CD4-positive, CD25-positive, alpha-beta regulatory T cell (primary cell): Measurements from ENCODE around the gene LRRC4C. TPM values are rescaled to one million over a fixed set of nuclear protein-coding genes. Genes with fewer than 3 reads are reported as not detected.

Source experiments
- ATAC-seq, 2 donors: fragments of 150-1000 bp; cut with Tn5 transposase; one replicate each; pipeline ENCODE4 v1.10.0; 2021; ENCODE audit warnings: low read depth in 2 of 2, moderate number of reproducible peaks in 2 of 2, moderate library complexity in 1 of 2
- DNase-seq, 3 donors: peaks; one replicate each; pipeline versions ENCODE4 v3.0.0 to v3.0.0-alpha.2; 2012 to 2022; ENCODE audit warnings: mixed read lengths in 1 of 3
- H3K27ac ChIP-seq: one replicate; pipeline ENCODE4 v1.7.0; 2013; ENCODE audit warnings: mild to moderate bottlenecking, low read length; ENCODE audit not compliant: insufficient read depth, poor library complexity, severe bottlenecking
- H3K27me3 ChIP-seq: one replicate; pipeline ENCODE4 v1.7.0; 2013; ENCODE audit warnings: low read length; ENCODE audit not compliant: control insufficient read depth, insufficient read depth
- H3K36me3 ChIP-seq: one replicate; pipeline ENCODE4 v1.7.0; 2013; ENCODE audit warnings: mild to moderate bottlenecking, low read length, moderate library complexity; ENCODE audit not compliant: control insufficient read depth, insufficient read depth
- H3K4me1 ChIP-seq: 2 replicates; pipeline ENCODE4 v1.7.0; 2013; ENCODE audit warnings: mild to moderate bottlenecking, low read length; ENCODE audit not compliant: insufficient read depth, control insufficient read depth, poor library complexity, severe bottlenecking
- H3K4me3 ChIP-seq: one replicate; pipeline ENCODE4 v1.7.0; 2013; ENCODE audit warnings: low read depth, mild to moderate bottlenecking, low read length, moderate library complexity
- H3K9me3 ChIP-seq, 2 experiments: 1 replicate in 1 of 2; 2 replicates in 1 of 2; pipeline ENCODE4 v1.7.0; 2013; ENCODE audit warnings: low read length in 2 of 2, mild to moderate bottlenecking in 1 of 2, moderate library complexity in 1 of 2; ENCODE audit not compliant: control insufficient read depth in 2 of 2
- H3K27ac Mint-ChIP-seq, 3 donors: one replicate each; pipeline ENCODE4 v1.8.0; 2020 to 2022; ENCODE audit warnings: mild to moderate bottlenecking in 3 of 3, mixed read lengths in 3 of 3, moderate library complexity in 2 of 3
- H3K27me3 Mint-ChIP-seq: one replicate; pipeline ENCODE4 v1.8.0; 2022; ENCODE audit warnings: mild to moderate bottlenecking, mixed read lengths
- H3K36me3 Mint-ChIP-seq: one replicate; pipeline ENCODE4 v1.8.0; 2020; ENCODE audit warnings: mixed read lengths
- H3K4me1 Mint-ChIP-seq, 4 donors: one replicate each; pipeline ENCODE4 v1.8.0; 2020 to 2022; ENCODE audit warnings: mixed read lengths in 4 of 4, mild to moderate bottlenecking in 1 of 4
- H3K4me3 Mint-ChIP-seq, 4 donors: one replicate each; pipeline ENCODE4 v1.8.0; 2020 to 2022; ENCODE audit warnings: mild to moderate bottlenecking in 4 of 4, mixed read lengths in 4 of 4, moderate library complexity in 3 of 4
- H3K9me3 Mint-ChIP-seq, 7 donors: one replicate each; pipeline ENCODE4 v1.8.0; 2020 to 2022; ENCODE audit warnings: mixed read lengths in 7 of 7, mild to moderate bottlenecking in 3 of 7, moderate library complexity in 2 of 7
- polyA plus RNA-seq, 4 donors: library from polyadenylated mRNA; unstranded; fragments of 300-500 nt; fragmentation: Illumina TruSeq; gene quantifications; one replicate each; pipeline ENCODE4 v1.2.3, GENCODE V29; 2021
- total RNA-seq: library from RNA; stranded (reverse); gene quantifications from one replicate; pipeline ENCODE4 v1.2.3, GENCODE V29; 2022

LRRC4C gene
- total and polyA plus RNA-seq, 5 donors from 2014 or later: not detected

DNA sequence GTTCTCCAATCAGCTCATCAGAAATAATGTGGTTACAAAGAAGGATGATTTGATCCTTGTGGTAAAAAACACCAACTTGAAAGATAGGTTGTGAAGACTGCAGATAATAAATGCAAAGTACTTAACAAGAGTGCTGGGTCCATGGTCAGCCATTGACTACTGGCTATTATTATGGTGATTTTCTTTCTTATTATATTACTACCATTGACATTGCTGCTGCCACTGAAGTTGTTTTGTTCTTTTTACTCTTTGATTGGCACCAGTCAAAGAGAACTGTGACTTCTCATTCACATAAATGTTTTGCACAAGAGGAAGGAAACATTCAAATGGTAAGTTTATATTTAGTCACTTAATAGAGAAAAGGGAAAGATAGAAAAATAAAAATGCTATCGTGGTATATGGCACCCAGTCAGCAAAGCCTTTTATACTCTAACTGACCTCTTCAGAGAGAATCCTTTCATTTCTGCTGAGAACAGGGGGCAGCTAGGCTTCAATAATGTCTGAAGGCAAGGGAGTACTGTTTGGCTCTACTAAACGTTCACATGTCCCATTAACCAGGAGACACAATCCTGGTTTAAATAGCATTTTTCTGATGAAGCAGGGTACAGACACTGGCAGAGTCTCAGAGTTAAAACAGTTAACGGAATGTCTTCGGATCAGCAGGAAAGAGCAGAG is 64.8 kb downstream of the LRRC4C start:
- Histone ChIP-seq H3K9me3 (no peaks in the 10 kb centered on the region), H3K4me3 (no peak overlapping the region), H3K4me1 (no peaks in the 10 kb centered on the region), H3K27ac (no peak overlapping the region), H3K27me3 (no peaks in the 10 kb centered on the region), H3K36me3 (no peaks in the 10 kb centered on the region)
- Mint-ChIP-seq H3K27ac (no peak overlapping the region), H3K27me3 (no peaks in the 10 kb centered on the region), H3K36me3 (no peaks in the 10 kb centered on the region), H3K4me1 (no peaks in the 10 kb centered on the region), H3K4me3 (no peak overlapping the region), H3K9me3 (peaks cover 5 to 17% (median 6%) of the 10 kb centered on the region in 7 donors)
- DNase-seq (no peak), ATAC-seq (no peak)

DNA sequence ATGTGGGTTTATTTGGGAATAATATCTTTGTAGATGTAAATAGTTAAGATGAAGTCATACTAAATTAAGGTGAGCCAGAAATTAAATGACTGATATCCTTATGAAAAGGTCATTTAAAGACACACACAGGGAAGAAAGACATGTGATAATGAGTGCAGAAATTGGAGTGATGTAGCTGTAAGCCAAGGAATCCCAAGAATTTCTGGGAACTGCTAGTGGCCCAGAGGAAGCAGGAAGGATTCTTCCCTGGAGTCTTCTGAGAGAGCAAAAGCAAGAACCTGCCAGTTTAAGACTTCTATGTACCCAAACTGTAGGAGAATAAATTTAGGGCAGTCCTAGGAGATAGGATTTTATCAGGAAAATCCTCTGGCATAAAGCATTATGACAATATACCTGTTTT is 66.9 kb downstream of the LRRC4C start:
- peaks cover 4 to 25% (median 6%) of the 10 kb centered on the region in 7 donors for H3K9me3 Mint-ChIP-seq
- DNase-seq (no peak), ATAC-seq (no peak)
- no peaks in the 10 kb centered on the region for H3K27me3 ChIP-seq
- H3K9me3 ChIP-seq: no peaks in the 10 kb centered on the region
- H3K4me3 Mint-ChIP-seq: no peak overlapping the region
- no peaks in the 10 kb centered on the region for H3K36me3 Mint-ChIP-seq
- H3K27me3 Mint-ChIP-seq: no peaks in the 10 kb centered on the region
- no peaks in the 10 kb centered on the region for H3K4me1 ChIP-seq
- no peaks in the 10 kb centered on the region for H3K36me3 ChIP-seq
- H3K27ac Mint-ChIP-seq: no peak overlapping the region
- H3K4me3 ChIP-seq: no peak overlapping the region
- no peaks in the 10 kb centered on the region for H3K4me1 Mint-ChIP-seq
- H3K27ac ChIP-seq: no peak overlapping the region

DNA sequence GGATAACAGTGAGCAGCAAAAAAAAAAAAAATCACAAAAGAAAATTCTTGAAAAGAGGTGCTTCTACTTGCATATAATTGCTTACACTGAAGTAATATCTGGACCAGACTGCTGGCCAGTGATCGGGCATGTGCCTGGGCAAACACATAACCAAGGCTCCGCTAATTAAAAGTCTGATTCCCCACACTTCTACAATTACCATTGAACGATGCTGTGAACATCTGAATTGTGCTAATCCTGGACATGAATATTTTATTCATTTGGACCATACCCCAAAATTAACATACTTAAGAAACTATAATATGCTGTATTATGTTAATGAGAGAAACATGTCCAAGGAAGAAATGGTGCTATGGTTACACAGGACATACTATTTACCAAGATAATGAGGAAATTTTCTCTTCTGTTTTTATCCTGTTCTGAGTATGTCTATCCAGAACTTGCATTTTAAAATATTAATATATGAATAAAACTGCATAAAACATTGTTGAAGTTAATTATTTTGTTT is 69.8 kb downstream of the LRRC4C start:
- no peak overlapping the region for H3K27ac ChIP-seq
- Mint-ChIP-seq H3K36me3 (no peaks in the 10 kb centered on the region), H3K27ac (no peak overlapping the region), H3K9me3 (peaks cover 1 to 24% (median 5%) of the 10 kb centered on the region in 7 donors), H3K27me3 (no peaks in the 10 kb centered on the region), H3K4me1 (no peaks in the 10 kb centered on the region), H3K4me3 (no peak overlapping the region)
- no peaks in the 10 kb centered on the region for H3K9me3 ChIP-seq
- no peaks in the 10 kb centered on the region for H3K4me1 ChIP-seq
- no peak overlapping the region for H3K4me3 ChIP-seq
- no peaks in the 10 kb centered on the region for H3K36me3 ChIP-seq
- ATAC-seq (no peak), DNase-seq (no peak)
- H3K27me3 ChIP-seq: no peaks in the 10 kb centered on the region

DNA sequence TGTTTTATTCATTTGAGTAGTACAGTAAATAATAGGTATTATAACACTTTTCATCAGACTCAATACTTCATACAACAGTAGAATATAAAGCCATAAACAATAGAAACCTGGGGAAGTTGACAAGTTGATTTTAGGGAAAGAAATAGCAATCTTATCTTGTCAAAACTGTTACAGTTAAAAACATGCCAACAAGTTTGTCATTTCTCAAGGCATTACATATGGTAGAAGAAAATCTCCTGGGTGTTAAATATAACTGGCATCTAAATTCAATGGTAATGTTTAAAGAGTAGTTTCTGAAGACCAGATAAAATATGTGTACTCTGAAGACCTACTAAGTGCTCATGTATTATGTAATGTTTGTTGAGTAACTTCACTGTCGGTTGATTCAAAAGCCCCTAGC is 75.1 kb downstream of the LRRC4C start:
- H3K27ac Mint-ChIP-seq: no peak overlapping the region

DNA sequence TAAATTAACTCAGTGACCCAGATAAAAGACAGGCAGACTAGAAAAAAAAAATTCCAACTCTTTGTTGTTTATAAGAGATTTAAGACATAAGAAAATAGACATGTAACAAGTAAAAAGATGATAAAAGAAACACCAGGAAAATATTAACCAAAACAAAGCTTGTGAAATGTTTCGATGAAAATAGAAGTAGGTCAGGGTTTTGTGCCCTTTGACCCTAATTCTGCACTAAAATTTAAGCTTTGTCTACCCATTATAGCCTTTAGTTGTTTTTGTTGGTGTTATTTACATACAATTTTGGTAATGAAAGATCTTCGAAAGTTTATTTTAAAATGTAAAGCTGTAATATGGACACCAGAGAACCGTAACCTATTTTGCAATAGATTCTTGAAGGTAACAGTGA is 75.7 kb downstream of the LRRC4C start:
- Histone ChIP-seq H3K36me3 (no peaks in the 10 kb centered on the region), H3K4me1 (no peaks in the 10 kb centered on the region), H3K27ac (no peak overlapping the region), H3K27me3 (no peaks in the 10 kb centered on the region), H3K4me3 (no peak overlapping the region), H3K9me3 (peaks cover 0 to 4% of the 10 kb centered on the region in 2 experiments)
- Mint-ChIP-seq H3K27me3 (no peaks in the 10 kb centered on the region), H3K36me3 (no peaks in the 10 kb centered on the region), H3K4me3 (no peak overlapping the region), H3K27ac (no peak overlapping the region), H3K9me3 (peaks cover 4 to 22% (median 5%) of the 10 kb centered on the region in 7 donors), H3K4me1 (no peaks in the 10 kb centered on the region)
- ATAC-seq: no peak
- DNase-seq: no peak

More for the DNA sequence above, 75.1 kb downstream of the LRRC4C start:
- no peaks in the 10 kb centered on the region for H3K4me1 ChIP-seq
- ATAC-seq: no peak
- no peaks in the 10 kb centered on the region for H3K27me3 ChIP-seq
- Mint-ChIP-seq H3K9me3 (peaks cover 0 to 26% (median 5%) of the 10 kb centered on the region in 7 donors), H3K36me3 (no peaks in the 10 kb centered on the region), H3K4me3 (no peak overlapping the region), H3K4me1 (no peaks in the 10 kb centered on the region), H3K27me3 (no peaks in the 10 kb centered on the region)
- no peaks in the 10 kb centered on the region for H3K9me3 ChIP-seq
- DNase-seq: no peak
- H3K4me3 ChIP-seq: no peak overlapping the region
- H3K27ac ChIP-seq: no peak overlapping the region
- H3K36me3 ChIP-seq: no peaks in the 10 kb centered on the region

DNA sequence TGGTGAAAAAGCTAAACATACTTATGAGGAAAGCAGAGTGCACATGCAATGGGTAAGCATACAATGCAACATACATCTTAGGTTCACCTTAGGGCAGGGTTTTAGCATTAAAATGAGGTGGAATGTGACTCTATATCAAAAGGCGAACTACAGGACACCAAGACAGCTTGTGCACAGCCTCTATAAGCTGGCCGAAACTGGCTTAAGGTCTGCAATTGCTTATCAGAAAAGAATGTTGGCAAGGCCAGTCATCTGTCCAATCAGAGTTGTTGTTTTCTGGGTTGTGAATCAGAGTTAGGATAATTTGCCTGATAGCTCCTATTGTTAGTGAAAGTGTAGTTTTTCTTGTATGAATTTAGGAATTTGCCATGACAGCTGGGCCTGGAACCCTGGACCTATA is 76.5 kb downstream of the LRRC4C start:
- H3K4me1 Mint-ChIP-seq: no peaks in the 10 kb centered on the region
- no peak overlapping the region for H3K27ac Mint-ChIP-seq
- H3K4me1 ChIP-seq: no peaks in the 10 kb centered on the region
- H3K27me3 Mint-ChIP-seq: no peaks in the 10 kb centered on the region
- peaks cover 4 to 15% (median 5%) of the 10 kb centered on the region in 7 donors for H3K9me3 Mint-ChIP-seq
- no peaks in the 10 kb centered on the region for H3K27me3 ChIP-seq
- H3K4me3 Mint-ChIP-seq: no peak overlapping the region
- H3K4me3 ChIP-seq: no peak overlapping the region
- DNase-seq: no peak
- no peak for ATAC-seq
- no peaks in the 10 kb centered on the region for H3K36me3 ChIP-seq
- no peaks in the 10 kb centered on the region for H3K36me3 Mint-ChIP-seq
- H3K27ac ChIP-seq: no peak overlapping the region
- H3K9me3 ChIP-seq: peaks cover 0 to 4% of the 10 kb centered on the region in 2 experiments

DNA sequence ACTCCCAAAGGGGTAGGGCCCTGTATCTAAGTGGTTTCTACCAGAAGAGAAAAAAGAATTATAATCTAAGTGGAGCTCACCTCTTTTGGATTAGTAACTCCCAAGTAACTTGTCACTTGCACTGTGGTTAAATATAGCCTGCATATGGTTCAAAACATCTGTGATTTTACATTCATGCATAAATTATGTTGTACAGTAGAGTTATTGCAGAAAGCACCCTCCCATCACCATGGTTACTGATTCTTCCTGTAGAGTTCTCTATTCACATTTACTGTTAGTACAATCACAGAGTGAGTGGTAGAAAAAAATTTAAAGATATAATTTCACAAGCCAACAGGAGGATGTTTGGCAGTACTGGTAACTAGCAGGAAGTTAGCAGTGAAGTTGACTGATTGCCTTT is 80.4 kb downstream of the LRRC4C start:
- no peak overlapping the region for H3K27ac ChIP-seq
- ATAC-seq (no peak), DNase-seq (no peak)
- peaks cover 2 to 24% (median 7%) of the 10 kb centered on the region in 7 donors for H3K9me3 Mint-ChIP-seq
- no peaks in the 10 kb centered on the region for H3K4me1 Mint-ChIP-seq
- H3K27me3 ChIP-seq: no peaks in the 10 kb centered on the region
- H3K4me1 ChIP-seq: no peaks in the 10 kb centered on the region
- no peaks in the 10 kb centered on the region for H3K36me3 Mint-ChIP-seq
- no peaks in the 10 kb centered on the region for H3K27me3 Mint-ChIP-seq
- H3K36me3 ChIP-seq: no peaks in the 10 kb centered on the region
- peaks cover 0 to 4% of the 10 kb centered on the region in 2 experiments for H3K9me3 ChIP-seq
- no peak overlapping the region for H3K4me3 Mint-ChIP-seq
- no peak overlapping the region for H3K27ac Mint-ChIP-seq
- H3K4me3 ChIP-seq: no peak overlapping the region
